ENCODE results near the gene CRCP. TPM values are rescaled to one million over a fixed set of nuclear protein-coding genes. Genes with fewer than 3 reads are reported as not detected.

CRCP gene
- total RNA-seq, 1 donor from 2014 or later = 29.0 TPM

DNA sequence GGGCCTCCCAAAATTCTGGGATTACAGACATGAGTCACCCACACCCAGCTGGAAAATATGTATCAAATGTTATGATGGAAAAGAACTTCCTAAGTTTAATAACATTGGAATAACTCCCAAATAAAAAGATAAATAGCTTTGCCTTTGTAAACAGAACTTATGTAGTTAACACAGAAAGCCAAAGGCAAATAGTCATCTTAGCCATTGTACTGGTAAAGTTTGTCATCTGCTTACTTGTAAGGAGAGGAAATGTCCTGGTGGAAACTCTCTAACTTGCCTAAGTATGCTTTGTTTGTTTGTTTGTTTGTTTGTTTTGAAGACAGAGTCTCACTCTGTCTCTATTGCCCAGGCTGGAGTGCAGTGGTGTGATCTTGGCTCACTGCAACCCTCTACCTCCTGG lies 66.7 kb downstream of the CRCP start:
- Mint-ChIP-seq H3K27ac (no peak overlapping the region), H3K4me1 (ENCODE audit: unreplicated experiment) (no peaks in the 10 kb centered on the region), H3K36me3 (no peaks in the 10 kb centered on the region), H3K27me3 (no peaks in the 10 kb centered on the region), H3K4me3 (no peak overlapping the region), H3K9me3 (no peaks in the 10 kb centered on the region)
- DNase-seq (ENCODE audit: extremely low spot score, unreplicated experiment) = no peak
- TF ChIP-seq, protein P1, sequence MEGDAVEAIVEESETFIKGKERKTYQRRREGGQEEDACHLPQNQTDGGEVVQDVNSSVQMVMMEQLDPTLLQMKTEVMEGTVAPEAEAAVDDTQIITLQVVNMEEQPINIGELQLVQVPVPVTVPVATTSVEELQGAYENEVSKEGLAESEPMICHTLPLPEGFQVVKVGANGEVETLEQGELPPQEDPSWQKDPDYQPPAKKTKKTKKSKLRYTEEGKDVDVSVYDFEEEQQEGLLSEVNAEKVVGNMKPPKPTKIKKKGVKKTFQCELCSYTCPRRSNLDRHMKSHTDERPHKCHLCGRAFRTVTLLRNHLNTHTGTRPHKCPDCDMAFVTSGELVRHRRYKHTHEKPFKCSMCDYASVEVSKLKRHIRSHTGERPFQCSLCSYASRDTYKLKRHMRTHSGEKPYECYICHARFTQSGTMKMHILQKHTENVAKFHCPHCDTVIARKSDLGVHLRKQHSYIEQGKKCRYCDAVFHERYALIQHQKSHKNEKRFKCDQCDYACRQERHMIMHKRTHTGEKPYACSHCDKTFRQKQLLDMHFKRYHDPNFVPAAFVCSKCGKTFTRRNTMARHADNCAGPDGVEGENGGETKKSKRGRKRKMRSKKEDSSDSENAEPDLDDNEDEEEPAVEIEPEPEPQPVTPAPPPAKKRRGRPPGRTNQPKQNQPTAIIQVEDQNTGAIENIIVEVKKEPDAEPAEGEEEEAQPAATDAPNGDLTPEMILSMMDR (conservative IDR thresholded peaks at IDR 0.05) = no peak

DNA sequence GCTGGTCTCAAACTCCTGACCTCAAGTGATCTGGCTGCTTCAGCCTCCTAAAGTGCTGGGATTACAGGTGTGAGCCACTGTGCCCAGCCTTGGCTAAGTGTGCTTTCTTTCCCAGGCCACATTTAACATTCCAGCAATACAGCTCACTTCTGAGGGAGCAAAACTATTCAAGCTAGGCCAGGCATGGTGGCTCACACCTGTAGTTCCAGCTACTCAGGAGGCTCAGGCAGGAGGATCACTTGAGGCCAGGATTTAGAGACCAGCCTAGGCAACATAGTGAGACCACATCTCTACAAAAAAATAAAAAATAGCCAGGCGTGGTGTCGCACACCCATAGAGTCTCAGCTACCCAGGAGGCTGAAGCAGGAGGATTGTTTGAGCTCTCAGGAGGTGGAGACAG lies 67.2 kb downstream of the CRCP start:
- H3K27ac Mint-ChIP-seq = no peak overlapping the region
- no peak for DNase-seq (ENCODE audit: extremely low spot score, unreplicated experiment)
- no peaks in the 10 kb centered on the region for H3K4me1 Mint-ChIP-seq (ENCODE audit: unreplicated experiment)
- H3K9me3 Mint-ChIP-seq = no peaks in the 10 kb centered on the region
- no peaks in the 10 kb centered on the region for H3K27me3 Mint-ChIP-seq
- no peaks in the 10 kb centered on the region for H3K36me3 Mint-ChIP-seq
- H3K4me3 Mint-ChIP-seq = no peak overlapping the region
- TF ChIP-seq, protein P1 (conservative IDR thresholded peaks at IDR 0.05) = no peak

DNA sequence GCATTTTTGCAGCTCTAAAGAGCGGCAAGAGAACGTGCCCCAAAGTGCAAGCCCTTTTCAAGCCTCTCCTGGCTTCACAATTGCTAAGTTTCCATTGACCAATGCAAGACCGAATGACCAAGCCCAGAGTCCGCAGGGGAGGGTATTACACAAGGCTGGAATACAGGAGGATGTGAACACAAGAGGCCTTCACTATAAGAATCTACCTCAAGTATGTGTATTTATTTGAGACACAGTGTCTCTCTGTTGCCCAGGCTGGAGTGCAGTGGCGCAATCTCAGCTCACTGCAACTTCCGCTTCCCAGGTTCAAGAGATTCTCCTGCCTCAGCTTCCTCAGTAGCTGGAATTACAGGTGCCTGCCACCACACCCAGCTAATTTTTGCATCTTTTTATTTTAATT lies 68.3 kb downstream of the CRCP start:
- Mint-ChIP-seq H3K27me3 (no peaks in the 10 kb centered on the region), H3K9me3 (no peaks in the 10 kb centered on the region), H3K4me3 (no peak overlapping the region), H3K36me3 (no peaks in the 10 kb centered on the region), H3K27ac (no peak overlapping the region), H3K4me1 (ENCODE audit: unreplicated experiment) (no peaks in the 10 kb centered on the region)
- DNase-seq (ENCODE audit: extremely low spot score, unreplicated experiment) = no peak
- TF ChIP-seq, protein P1 (conservative IDR thresholded peaks at IDR 0.05) = no peak

DNA sequence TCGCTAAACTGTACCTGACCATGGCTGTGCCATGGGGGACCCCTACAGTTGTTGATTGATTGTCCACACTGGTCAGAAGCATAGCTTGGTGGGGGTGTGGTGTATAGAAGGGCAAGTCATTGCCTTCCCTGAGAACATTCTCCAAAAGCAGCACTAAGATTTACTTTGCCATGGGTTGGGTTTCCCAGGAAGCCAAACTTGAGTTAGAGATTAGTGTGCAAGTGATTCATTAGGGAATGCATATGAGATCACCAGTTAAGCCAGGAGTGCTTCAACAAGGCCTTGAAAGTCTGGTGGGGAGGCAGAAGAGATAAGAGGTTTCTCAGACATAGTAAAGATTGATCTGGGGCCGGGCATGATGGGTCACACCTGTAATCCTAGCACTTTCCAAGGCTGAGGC lies 69.1 kb downstream of the CRCP start:
- TF ChIP-seq, protein P1 (conservative IDR thresholded peaks at IDR 0.05) = no peak
- no peaks in the 10 kb centered on the region for H3K4me1 Mint-ChIP-seq (ENCODE audit: unreplicated experiment)
- no peaks in the 10 kb centered on the region for H3K9me3 Mint-ChIP-seq
- no peaks in the 10 kb centered on the region for H3K27me3 Mint-ChIP-seq
- peak overlapping the region; percentile 4 for H3K27ac Mint-ChIP-seq
- DNase-seq (ENCODE audit: extremely low spot score, unreplicated experiment) = no peak
- no peak overlapping the region for H3K4me3 Mint-ChIP-seq
- no peaks in the 10 kb centered on the region for H3K36me3 Mint-ChIP-seq

DNA sequence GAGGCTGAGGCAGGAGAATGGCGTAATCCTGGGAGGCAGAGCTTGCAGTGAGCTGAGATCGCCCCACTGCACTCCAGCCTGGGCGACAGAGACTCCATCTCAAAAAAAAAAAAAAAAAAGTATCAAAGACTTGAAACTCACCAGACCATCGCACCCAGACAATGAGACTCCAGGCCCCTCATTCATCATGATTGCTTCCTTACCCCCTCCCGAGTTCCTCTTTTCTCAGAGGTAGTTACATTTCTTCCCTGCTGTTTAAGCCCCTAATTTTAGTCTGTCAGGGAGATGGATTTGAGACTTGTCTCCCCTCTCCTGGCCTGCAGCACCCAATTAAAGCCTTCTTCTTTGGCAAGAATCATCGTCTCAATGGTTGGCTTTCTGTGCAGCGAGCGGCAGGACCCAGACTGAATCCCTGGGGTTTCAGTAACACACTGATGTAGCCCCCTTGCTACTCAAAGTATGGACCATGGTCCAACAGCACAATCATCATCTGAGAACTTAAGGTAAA lies 71.1 kb downstream of the CRCP start:
- Mint-ChIP-seq H3K9me3 (no peaks in the 10 kb centered on the region), H3K36me3 (no peaks in the 10 kb centered on the region), H3K4me1 (ENCODE audit: unreplicated experiment) (no peaks in the 10 kb centered on the region), H3K4me3 (no peak overlapping the region), H3K27me3 (no peaks in the 10 kb centered on the region), H3K27ac (no peak overlapping the region)
- DNase-seq (ENCODE audit: extremely low spot score, unreplicated experiment) = no peak
- TF ChIP-seq, protein P1 (conservative IDR thresholded peaks at IDR 0.05) = no peak

DNA sequence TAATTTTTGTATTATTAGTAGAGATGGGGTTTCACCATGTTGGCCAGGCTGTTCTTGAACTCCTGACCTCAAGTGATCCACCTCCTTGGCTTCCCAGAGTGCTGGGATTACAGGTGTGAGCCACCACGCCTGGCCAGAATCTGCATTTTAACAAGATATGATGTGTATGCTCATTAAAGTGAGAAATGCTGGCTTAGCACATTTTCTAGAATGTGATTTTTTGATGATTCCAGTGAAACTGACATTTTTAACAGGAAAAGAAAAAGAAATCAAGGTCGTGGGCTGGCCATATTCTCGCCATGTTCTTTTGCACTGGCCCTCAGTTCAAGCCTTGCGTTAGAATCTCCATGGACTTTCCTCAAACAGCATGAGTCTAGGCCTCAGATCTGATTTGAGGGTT lies 72.3 kb downstream of the CRCP start:
- Mint-ChIP-seq H3K27ac (no peak overlapping the region), H3K36me3 (no peaks in the 10 kb centered on the region), H3K9me3 (no peaks in the 10 kb centered on the region), H3K27me3 (no peaks in the 10 kb centered on the region), H3K4me1 (ENCODE audit: unreplicated experiment) (no peaks in the 10 kb centered on the region), H3K4me3 (no peak overlapping the region)
- no peak for DNase-seq (ENCODE audit: extremely low spot score, unreplicated experiment)
- TF ChIP-seq, protein P1 (conservative IDR thresholded peaks at IDR 0.05) = no peak

Data from type B pancreatic cell (in vitro differentiated cells).